HL-60 (cell line): Measurements from ENCODE around the gene HLA-DOB.

ENCODE experiments used
- DNase-seq, 2 experiments: peaks; one replicate each; pipeline ENCODE4 v3.0.0-alpha.2; 2010 to 2020; ENCODE audit warnings: low read depth in 1 of 2, low spot score in 1 of 2
- H3K27ac ChIP-seq: fragments of 250-450 bp; sonication (Bioruptor Pico); replicated peaks from 2 replicates; pipeline ENCODE4 v1.5.1; 2020; ENCODE audit warnings: mild to moderate bottlenecking, moderate library complexity
- H3K27me3 ChIP-seq: fragments of 250-450 bp; sonication (Bioruptor Pico); 2 replicates; pipeline ENCODE4 v1.5.1; 2021; ENCODE audit warnings: mild to moderate bottlenecking, moderate library complexity; ENCODE audit not compliant: insufficient read depth, poor library complexity, severe bottlenecking
- H3K4me3 ChIP-seq: replicated peaks from 2 replicates; pipeline ENCODE4 v1.5.1; 2011; ENCODE audit warnings: mild to moderate bottlenecking, control low read depth, low read length; ENCODE audit not compliant: insufficient read depth
- CTCF ChIP-seq: IDR thresholded peaks from one replicate; pipeline ENCODE4 v1.5.1; 2011; ENCODE audit warnings: low read length, control low read depth, inconsistent platforms; ENCODE audit not compliant: insufficient read depth
- GABPA ChIP-seq: IDR thresholded peaks from 2 replicates; pipeline ENCODE4 v1.6.1; 2012; ENCODE audit warnings: low read depth
- POLR2AphosphoS5 ChIP-seq: IDR thresholded peaks from 2 replicates; pipeline ENCODE4 v1.6.1; 2012; ENCODE audit warnings: low read depth
- REST ChIP-seq: IDR thresholded peaks from 2 replicates; pipeline ENCODE4 v1.6.1; 2012; ENCODE audit warnings: low read depth; ENCODE audit not compliant: insufficient replicate concordance
- SPI1 ChIP-seq: IDR thresholded peaks from 2 replicates; pipeline ENCODE4 v1.6.1; 2012; ENCODE audit warnings: low read depth, mild to moderate bottlenecking, borderline replicate concordance

The HLA-DOB gene

GRCh38 chr6:32796848-32797776, 19.7 kb downstream of the HLA-DOB start:
- H3K27ac ChIP-seq: no peak overlapping the region
- H3K27me3 ChIP-seq: peaks cover 9% of the 10 kb centered on the region
- H3K4me3 ChIP-seq: no peak overlapping the region; the same call in 1 of the 2 replicates
- peak; percentile 80 for TF ChIP-seq CTCF
- TF ChIP-seq REST: no peak
- TF ChIP-seq POLR2AphosphoS5: no peak
- TF ChIP-seq GABPA: no peak
- TF ChIP-seq SPI1: peak; percentile 2; the same call in 1 of the 2 replicates
- DNase-seq: peak in 1 of 2 experiments; percentile 70

- peak; percentile 26 to 43 for DNase-seq
- H3K4me3 ChIP-seq: no peak overlapping the region
- no peak overlapping the region for H3K27ac ChIP-seq
- TF ChIP-seq SPI1 (peak; percentile 96), POLR2AphosphoS5 (no peak), CTCF (no peak)
- no peaks in the 10 kb centered on the region for H3K27me3 ChIP-seq
Measured at GRCh38 chr6:32794510-32794909, 22.3 kb downstream of the HLA-DOB start.

- no peak for DNase-seq
- Histone ChIP-seq H3K27me3 (peaks cover 5% of the 10 kb centered on the region), H3K4me3 (no peak overlapping the region), H3K27ac (no peak overlapping the region)
- no peak for TF ChIP-seq REST
- TF ChIP-seq SPI1: no peak
- TF ChIP-seq GABPA: no peak
- TF ChIP-seq POLR2AphosphoS5: no peak
- no peak for TF ChIP-seq CTCF
Measured at GRCh38 chr6:32792901-32793435, 23.8 kb downstream of the HLA-DOB start.
